ENCODE results near the gene GFOD2. TPM values are rescaled to one million over a fixed set of nuclear protein-coding genes. Genes with fewer than 3 reads are reported as not detected.
"Not testable (repeated sequence)": the region's sequence is repeated elsewhere in the genome, so short reads cannot be mapped to it uniquely, and the experiment has no call there.

GFOD2 gene
- total and polyA plus RNA-seq, 4 donors = 7.4 to 27.3 (median 13.6) TPM

GRCh38 chr16:67703626-67704025 lies 15.5 kb downstream of the GFOD2 start:
- intact Hi-C loops (cut with DNase I) = no loop called here

GRCh38 chr16:67702130-67702529 lies 17.0 kb downstream of the GFOD2 start:
- intact Hi-C loops (cut with DNase I) = no loop called here
- no peaks in the 10 kb centered on the region for H3K9me3 ChIP-seq (ENCODE audit: control insufficient read depth, low read length)
- DNase-seq (no peak), ATAC-seq (ENCODE audit: low FRiP score) (no peak)
- H3K4me3 ChIP-seq (ENCODE audit: low read length in 2 of 2) = no peak overlapping the region
- H3K4me1 ChIP-seq (ENCODE audit: control insufficient read depth in 1 of 2, insufficient read depth in 2 of 2, low read length in 2 of 2) = no peaks in the 10 kb centered on the region
- H3K27ac ChIP-seq (ENCODE audit: low read depth in 1 of 2, low read length in 2 of 2) = no peak overlapping the region
- no peaks in the 10 kb centered on the region for H3K27me3 ChIP-seq (ENCODE audit: control insufficient read depth in 1 of 2, insufficient read depth in 2 of 2, low read length in 1 of 2)
- no peaks in the 10 kb centered on the region for H3K36me3 ChIP-seq (ENCODE audit: control insufficient read depth in 1 of 2, insufficient read depth in 2 of 2, low read length in 1 of 2)
- WGBS, 2 donors = 94 to 95% methylated on average over 4 of the region's 4 CpGs

More at GRCh38 chr16:67703626-67704025, 15.5 kb downstream of the GFOD2 start:
- no peak for ATAC-seq (ENCODE audit: low FRiP score)
- 75 to 79% methylated on average over 2 of the region's 2 CpGs for WGBS, 2 donors
- DNase-seq = no peak
- Histone ChIP-seq H3K9me3 (ENCODE audit: control insufficient read depth, low read length) (no peaks in the 10 kb centered on the region), H3K4me1 (ENCODE audit: control insufficient read depth in 1 of 2, insufficient read depth in 2 of 2, low read length in 2 of 2) (no peaks in the 10 kb centered on the region), H3K36me3 (ENCODE audit: control insufficient read depth in 1 of 2, insufficient read depth in 2 of 2, low read length in 1 of 2) (no peaks in the 10 kb centered on the region), H3K27me3 (ENCODE audit: control insufficient read depth in 1 of 2, insufficient read depth in 2 of 2, low read length in 1 of 2) (no peaks in the 10 kb centered on the region), H3K27ac (ENCODE audit: low read depth in 1 of 2, low read length in 2 of 2) (no peak overlapping the region), H3K4me3 (ENCODE audit: low read length in 2 of 2) (no peak overlapping the region)

DNA sequence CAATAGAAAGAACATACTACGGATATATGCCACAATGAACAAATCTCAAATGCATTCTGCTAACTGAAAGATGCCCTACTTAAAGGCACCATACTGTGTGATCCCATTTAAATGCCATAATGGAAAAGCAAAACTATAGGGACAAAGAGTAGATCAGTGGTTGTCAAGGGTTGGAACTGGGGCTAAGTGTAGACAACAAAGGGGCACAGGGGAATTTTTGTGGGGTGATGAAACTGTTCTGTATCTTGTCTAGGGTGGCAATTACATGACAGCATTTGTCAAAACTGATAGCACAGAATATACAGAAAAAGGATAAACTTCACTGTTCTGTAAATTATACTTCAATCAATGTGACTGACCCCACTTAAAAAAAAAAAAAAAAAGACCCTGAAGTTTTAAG lies 17.7 kb downstream of the GFOD2 start:
- Histone ChIP-seq H3K9me3 (ENCODE audit: control insufficient read depth, low read length) (no peaks in the 10 kb centered on the region), H3K4me1 (ENCODE audit: control insufficient read depth in 1 of 2, insufficient read depth in 2 of 2, low read length in 2 of 2) (no peaks in the 10 kb centered on the region), H3K4me3 (ENCODE audit: low read length in 2 of 2) (no peak overlapping the region), H3K36me3 (ENCODE audit: control insufficient read depth in 1 of 2, insufficient read depth in 2 of 2, low read length in 1 of 2) (no peaks in the 10 kb centered on the region), H3K27me3 (ENCODE audit: control insufficient read depth in 1 of 2, insufficient read depth in 2 of 2, low read length in 1 of 2) (no peaks in the 10 kb centered on the region), H3K27ac (ENCODE audit: low read depth in 1 of 2, low read length in 2 of 2) (no peak overlapping the region)
- DNase-seq (no peak), ATAC-seq (ENCODE audit: low FRiP score) (no peak)
- 88 to 93% methylated on average over 1 of the region's 1 CpG for WGBS, 2 donors
- intact Hi-C loops (cut with DNase I) = no loop called here

DNA sequence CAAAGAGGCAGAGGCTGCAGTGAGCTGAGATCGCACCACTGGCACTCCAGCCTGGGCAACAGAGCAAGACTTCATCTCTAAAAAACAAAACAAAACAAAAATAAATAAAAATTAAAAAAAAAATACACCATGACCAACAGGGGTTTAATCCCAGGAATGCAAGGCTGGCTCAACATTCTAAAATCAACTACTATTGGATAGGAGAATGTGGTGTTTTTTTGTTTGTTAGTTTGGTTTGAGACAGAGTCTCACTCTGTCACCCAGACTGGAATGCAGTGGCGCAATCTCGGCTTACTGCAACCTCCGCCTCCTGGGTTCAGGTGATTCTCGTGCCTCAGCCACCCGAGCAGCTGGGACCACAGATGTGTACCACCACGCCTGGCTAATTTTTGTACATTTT lies 19.9 kb downstream of the GFOD2 start:
- no peak overlapping the region for H3K27ac ChIP-seq (ENCODE audit: low read depth in 1 of 2, low read length in 2 of 2)
- H3K9me3 ChIP-seq (ENCODE audit: control insufficient read depth, low read length) = no peaks in the 10 kb centered on the region
- H3K4me3 ChIP-seq (ENCODE audit: low read length in 2 of 2) = no peak overlapping the region
- no peaks in the 10 kb centered on the region for H3K36me3 ChIP-seq (ENCODE audit: control insufficient read depth in 1 of 2, insufficient read depth in 2 of 2, low read length in 1 of 2)
- DNase-seq (no peak), ATAC-seq (ENCODE audit: low FRiP score) (no peak)
- H3K27me3 ChIP-seq (ENCODE audit: control insufficient read depth in 1 of 2, insufficient read depth in 2 of 2, low read length in 1 of 2) = no peaks in the 10 kb centered on the region
- WGBS, 2 donors = 97 to 98% methylated on average over 7 of the region's 7 CpGs
- intact Hi-C loops (cut with DNase I) = no loop called here
- H3K4me1 ChIP-seq (ENCODE audit: control insufficient read depth in 1 of 2, insufficient read depth in 2 of 2, low read length in 2 of 2) = no peaks in the 10 kb centered on the region

DNA sequence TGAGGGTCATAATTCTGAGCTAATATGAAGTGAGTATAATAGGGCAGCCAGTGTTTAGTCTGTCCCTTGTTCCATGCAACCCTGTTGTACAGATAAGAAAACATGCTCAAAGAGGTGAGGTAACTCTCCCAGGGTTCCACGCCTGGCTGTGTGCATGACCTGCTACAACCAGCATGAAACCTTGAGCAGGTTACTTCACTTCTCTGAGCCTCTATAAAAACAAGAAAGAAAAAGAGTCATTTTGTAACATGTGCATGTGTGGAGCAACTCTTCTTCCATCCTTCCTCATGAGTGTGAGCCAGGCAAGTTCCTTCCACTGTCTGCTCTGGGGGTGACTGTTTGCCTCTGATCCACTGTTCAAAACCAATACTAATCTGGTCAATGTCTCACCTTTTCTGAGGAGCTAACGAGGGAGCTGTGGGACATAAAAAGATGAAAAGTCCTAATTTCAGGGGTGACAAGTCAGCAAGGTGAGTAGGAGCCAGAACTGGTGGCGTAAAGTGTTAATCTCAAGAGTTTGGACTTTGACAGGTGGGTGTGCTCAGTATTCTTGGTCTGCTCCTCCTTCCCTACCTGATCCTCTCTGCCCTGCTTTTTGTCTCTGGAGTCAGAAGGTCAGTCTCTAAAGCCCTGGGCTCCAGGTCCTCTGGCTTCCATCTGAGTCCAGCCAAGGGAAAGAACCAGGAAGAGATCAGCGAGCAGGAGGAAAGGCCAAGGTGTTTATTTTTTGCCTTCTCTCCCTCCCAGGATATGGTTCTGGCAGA lies 21.5 kb downstream of the GFOD2 start:
- intact Hi-C loops (cut with DNase I) = no loop called here
- no peaks in the 10 kb centered on the region for H3K9me3 ChIP-seq (ENCODE audit: control insufficient read depth, low read length)
- no peaks in the 10 kb centered on the region for H3K36me3 ChIP-seq (ENCODE audit: control insufficient read depth in 1 of 2, insufficient read depth in 2 of 2, low read length in 1 of 2)
- no peaks in the 10 kb centered on the region for H3K27me3 ChIP-seq (ENCODE audit: control insufficient read depth in 1 of 2, insufficient read depth in 2 of 2, low read length in 1 of 2)
- no peak overlapping the region for H3K4me3 ChIP-seq (ENCODE audit: low read length in 2 of 2)
- WGBS, 2 donors = 83 to 97% methylated on average over 4 of the region's 4 CpGs
- ATAC-seq (ENCODE audit: low FRiP score) = no peak
- DNase-seq = no peak
- H3K4me1 ChIP-seq (ENCODE audit: control insufficient read depth in 1 of 2, insufficient read depth in 2 of 2, low read length in 2 of 2) = no peaks in the 10 kb centered on the region
- no peak overlapping the region for H3K27ac ChIP-seq (ENCODE audit: low read depth in 1 of 2, low read length in 2 of 2)

GRCh38 chr16:67694611-67695010 lies 24.5 kb downstream of the GFOD2 start:
- 73 to 74% methylated on average over 2 of the region's 2 CpGs for WGBS, 2 donors
- no peak for DNase-seq
- H3K4me1 ChIP-seq (ENCODE audit: control insufficient read depth in 1 of 2, insufficient read depth in 2 of 2, low read length in 2 of 2) = no peaks in the 10 kb centered on the region
- no peak for ATAC-seq (ENCODE audit: low FRiP score)
- H3K9me3 ChIP-seq (ENCODE audit: control insufficient read depth, low read length) = no peaks in the 10 kb centered on the region
- no peak overlapping the region for H3K4me3 ChIP-seq (ENCODE audit: low read length in 2 of 2)
- no peaks in the 10 kb centered on the region for H3K27me3 ChIP-seq (ENCODE audit: control insufficient read depth in 1 of 2, insufficient read depth in 2 of 2, low read length in 1 of 2)
- intact Hi-C loops (cut with DNase I) = no loop called here
- no peak overlapping the region for H3K27ac ChIP-seq (ENCODE audit: low read depth in 1 of 2, low read length in 2 of 2)
- no peaks in the 10 kb centered on the region for H3K36me3 ChIP-seq (ENCODE audit: control insufficient read depth in 1 of 2, insufficient read depth in 2 of 2, low read length in 1 of 2)

- DNase-seq; H3K27me3 ChIP-seq (ENCODE audit: control insufficient read depth in 1 of 2, insufficient read depth in 2 of 2, low read length in 1 of 2); H3K4me1 ChIP-seq (ENCODE audit: control insufficient read depth in 1 of 2, insufficient read depth in 2 of 2, low read length in 2 of 2); H3K9me3 ChIP-seq (ENCODE audit: control insufficient read depth, low read length); H3K36me3 ChIP-seq (ENCODE audit: control insufficient read depth in 1 of 2, insufficient read depth in 2 of 2, low read length in 1 of 2); H3K4me3 ChIP-seq (ENCODE audit: low read length in 2 of 2); ATAC-seq (ENCODE audit: low FRiP score); intact Hi-C loops (cut with DNase I); H3K27ac ChIP-seq (ENCODE audit: low read depth in 1 of 2, low read length in 2 of 2): not testable (repeated sequence)
- 93 to 96% methylated on average over 8 of the region's 8 CpGs for WGBS, 2 donors
Observed at GRCh38 chr16:67693517-67694285, 25.4 kb downstream of the GFOD2 start.

- no peak overlapping the region for H3K27ac ChIP-seq (ENCODE audit: low read depth in 1 of 2, low read length in 2 of 2)
- 87% methylated on average over 17 of the region's 17 CpGs for WGBS, 2 donors
- no peaks in the 10 kb centered on the region for H3K4me1 ChIP-seq (ENCODE audit: control insufficient read depth in 1 of 2, insufficient read depth in 2 of 2, low read length in 2 of 2)
- H3K36me3 ChIP-seq (ENCODE audit: control insufficient read depth in 1 of 2, insufficient read depth in 2 of 2, low read length in 1 of 2) = peaks cover 2 to 6% of the 10 kb centered on the region in 2 donors
- H3K4me3 ChIP-seq (ENCODE audit: low read length in 2 of 2) = no peak overlapping the region
- peak; percentile 15 for ATAC-seq (ENCODE audit: low FRiP score)
- H3K27me3 ChIP-seq (ENCODE audit: control insufficient read depth in 1 of 2, insufficient read depth in 2 of 2, low read length in 1 of 2) = no peaks in the 10 kb centered on the region
- no peak for DNase-seq
- H3K9me3 ChIP-seq (ENCODE audit: control insufficient read depth, low read length) = no peaks in the 10 kb centered on the region
- intact Hi-C loops (cut with DNase I) = no loop called here
Observed at GRCh38 chr16:67685388-67686112, 33.6 kb downstream of the GFOD2 start.
